ENCODE data around the gene GJB3. TPM values are rescaled to one million over a fixed set of nuclear protein-coding genes. Genes with fewer than 3 reads are reported as not detected.

GJB3 gene
- total and polyA plus RNA-seq, 9 of the 15 experiments (the other 6 are each of a cell fraction or from before 2014, with no cell fraction given) = not detected

DNA sequence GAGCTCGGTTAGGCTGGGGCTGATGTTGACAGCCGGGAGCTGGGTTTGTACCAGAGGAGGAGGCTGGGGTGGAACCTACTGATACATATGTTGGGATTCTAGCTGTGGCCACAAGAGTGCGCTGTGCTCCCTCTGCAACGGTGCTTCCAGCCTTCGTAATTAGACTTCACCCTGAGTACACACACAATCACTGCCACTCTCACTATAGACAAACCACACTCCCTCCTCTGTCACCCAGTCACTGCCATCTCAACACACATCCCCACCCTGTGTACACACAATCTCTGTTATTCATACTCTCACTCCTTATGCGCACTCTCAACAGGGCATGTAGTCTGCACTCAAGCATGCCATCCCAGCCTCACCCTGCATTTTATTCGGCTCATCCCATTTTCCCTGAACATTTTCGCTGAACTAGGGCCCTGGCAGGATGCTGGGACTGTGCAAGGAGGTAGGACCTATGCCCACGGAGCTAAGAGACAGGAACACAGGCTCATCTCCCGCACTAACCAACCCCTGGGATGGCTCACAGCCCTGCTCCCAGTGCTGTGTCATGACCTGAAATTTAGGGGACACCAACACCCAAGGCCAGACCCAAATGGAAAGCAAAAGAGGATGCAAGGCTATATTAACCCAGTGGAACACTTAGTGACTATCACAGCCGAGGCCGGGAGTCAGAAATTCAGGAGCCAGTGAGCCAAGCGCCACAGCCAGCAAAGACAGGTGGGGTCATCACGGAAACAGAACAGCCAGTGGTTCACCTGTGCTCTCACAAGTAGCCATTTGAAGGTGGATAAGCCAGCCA is 5.7 kb downstream of the GJB3 start (continued):
- TF ChIP-seq, protein P1, sequence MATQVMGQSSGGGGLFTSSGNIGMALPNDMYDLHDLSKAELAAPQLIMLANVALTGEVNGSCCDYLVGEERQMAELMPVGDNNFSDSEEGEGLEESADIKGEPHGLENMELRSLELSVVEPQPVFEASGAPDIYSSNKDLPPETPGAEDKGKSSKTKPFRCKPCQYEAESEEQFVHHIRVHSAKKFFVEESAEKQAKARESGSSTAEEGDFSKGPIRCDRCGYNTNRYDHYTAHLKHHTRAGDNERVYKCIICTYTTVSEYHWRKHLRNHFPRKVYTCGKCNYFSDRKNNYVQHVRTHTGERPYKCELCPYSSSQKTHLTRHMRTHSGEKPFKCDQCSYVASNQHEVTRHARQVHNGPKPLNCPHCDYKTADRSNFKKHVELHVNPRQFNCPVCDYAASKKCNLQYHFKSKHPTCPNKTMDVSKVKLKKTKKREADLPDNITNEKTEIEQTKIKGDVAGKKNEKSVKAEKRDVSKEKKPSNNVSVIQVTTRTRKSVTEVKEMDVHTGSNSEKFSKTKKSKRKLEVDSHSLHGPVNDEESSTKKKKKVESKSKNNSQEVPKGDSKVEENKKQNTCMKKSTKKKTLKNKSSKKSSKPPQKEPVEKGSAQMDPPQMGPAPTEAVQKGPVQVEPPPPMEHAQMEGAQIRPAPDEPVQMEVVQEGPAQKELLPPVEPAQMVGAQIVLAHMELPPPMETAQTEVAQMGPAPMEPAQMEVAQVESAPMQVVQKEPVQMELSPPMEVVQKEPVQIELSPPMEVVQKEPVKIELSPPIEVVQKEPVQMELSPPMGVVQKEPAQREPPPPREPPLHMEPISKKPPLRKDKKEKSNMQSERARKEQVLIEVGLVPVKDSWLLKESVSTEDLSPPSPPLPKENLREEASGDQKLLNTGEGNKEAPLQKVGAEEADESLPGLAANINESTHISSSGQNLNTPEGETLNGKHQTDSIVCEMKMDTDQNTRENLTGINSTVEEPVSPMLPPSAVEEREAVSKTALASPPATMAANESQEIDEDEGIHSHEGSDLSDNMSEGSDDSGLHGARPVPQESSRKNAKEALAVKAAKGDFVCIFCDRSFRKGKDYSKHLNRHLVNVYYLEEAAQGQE (IDR thresholded peaks at IDR 0.05; ENCODE audit: borderline replicate concordance) = peak; percentile 81
- TF ChIP-seq, protein P1 (CRISPR knock-in tag; IDR thresholded peaks at IDR 0.05; ENCODE audit: low read depth) = no peak
- TF ChIP-seq RAD21 (CRISPR knock-in tag; conservative IDR thresholded peaks at IDR 0.05 in 1 of 2, IDR thresholded peaks at IDR 0.05 in 1 of 2) = peak; percentile 88 to 97
- TF ChIP-seq LARP7 (IDR thresholded peaks at IDR 0.05) = 0 out of 2 replicates have a peak, but pooled peaks have one; percentile 47
- TF ChIP-seq, protein P2, sequence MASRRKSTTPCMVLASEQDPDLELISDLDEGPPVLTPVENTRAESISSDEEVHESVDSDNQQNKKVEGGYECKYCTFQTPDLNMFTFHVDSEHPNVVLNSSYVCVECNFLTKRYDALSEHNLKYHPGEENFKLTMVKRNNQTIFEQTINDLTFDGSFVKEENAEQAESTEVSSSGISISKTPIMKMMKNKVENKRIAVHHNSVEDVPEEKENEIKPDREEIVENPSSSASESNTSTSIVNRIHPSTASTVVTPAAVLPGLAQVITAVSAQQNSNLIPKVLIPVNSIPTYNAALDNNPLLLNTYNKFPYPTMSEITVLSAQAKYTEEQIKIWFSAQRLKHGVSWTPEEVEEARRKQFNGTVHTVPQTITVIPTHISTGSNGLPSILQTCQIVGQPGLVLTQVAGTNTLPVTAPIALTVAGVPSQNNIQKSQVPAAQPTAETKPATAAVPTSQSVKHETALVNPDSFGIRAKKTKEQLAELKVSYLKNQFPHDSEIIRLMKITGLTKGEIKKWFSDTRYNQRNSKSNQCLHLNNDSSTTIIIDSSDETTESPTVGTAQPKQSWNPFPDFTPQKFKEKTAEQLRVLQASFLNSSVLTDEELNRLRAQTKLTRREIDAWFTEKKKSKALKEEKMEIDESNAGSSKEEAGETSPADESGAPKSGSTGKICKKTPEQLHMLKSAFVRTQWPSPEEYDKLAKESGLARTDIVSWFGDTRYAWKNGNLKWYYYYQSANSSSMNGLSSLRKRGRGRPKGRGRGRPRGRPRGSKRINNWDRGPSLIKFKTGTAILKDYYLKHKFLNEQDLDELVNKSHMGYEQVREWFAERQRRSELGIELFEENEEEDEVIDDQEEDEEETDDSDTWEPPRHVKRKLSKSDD (conservative IDR thresholded peaks at IDR 0.05; ENCODE audit: low read length) = 0 out of 2 replicates have a peak, but pooled peaks have one; percentile 59
- peak; percentile 91 for TF ChIP-seq SMC3 (conservative IDR thresholded peaks at IDR 0.05; ENCODE audit: insufficient read depth, low read depth, low read length)
- peak in 1 of 3 experiments; percentile 23 for TF ChIP-seq YY1 (IDR thresholded peaks at IDR 0.05; ENCODE audit: borderline replicate concordance in 1 of 3, control insufficient read depth in 1 of 3, extremely low read depth in 1 of 3, insufficient read depth in 3 of 3, insufficient read length in 1 of 3, insufficient replicate concordance in 2 of 3, low read depth in 1 of 3, low read length in 2 of 3)
- TF ChIP-seq, protein P3, sequence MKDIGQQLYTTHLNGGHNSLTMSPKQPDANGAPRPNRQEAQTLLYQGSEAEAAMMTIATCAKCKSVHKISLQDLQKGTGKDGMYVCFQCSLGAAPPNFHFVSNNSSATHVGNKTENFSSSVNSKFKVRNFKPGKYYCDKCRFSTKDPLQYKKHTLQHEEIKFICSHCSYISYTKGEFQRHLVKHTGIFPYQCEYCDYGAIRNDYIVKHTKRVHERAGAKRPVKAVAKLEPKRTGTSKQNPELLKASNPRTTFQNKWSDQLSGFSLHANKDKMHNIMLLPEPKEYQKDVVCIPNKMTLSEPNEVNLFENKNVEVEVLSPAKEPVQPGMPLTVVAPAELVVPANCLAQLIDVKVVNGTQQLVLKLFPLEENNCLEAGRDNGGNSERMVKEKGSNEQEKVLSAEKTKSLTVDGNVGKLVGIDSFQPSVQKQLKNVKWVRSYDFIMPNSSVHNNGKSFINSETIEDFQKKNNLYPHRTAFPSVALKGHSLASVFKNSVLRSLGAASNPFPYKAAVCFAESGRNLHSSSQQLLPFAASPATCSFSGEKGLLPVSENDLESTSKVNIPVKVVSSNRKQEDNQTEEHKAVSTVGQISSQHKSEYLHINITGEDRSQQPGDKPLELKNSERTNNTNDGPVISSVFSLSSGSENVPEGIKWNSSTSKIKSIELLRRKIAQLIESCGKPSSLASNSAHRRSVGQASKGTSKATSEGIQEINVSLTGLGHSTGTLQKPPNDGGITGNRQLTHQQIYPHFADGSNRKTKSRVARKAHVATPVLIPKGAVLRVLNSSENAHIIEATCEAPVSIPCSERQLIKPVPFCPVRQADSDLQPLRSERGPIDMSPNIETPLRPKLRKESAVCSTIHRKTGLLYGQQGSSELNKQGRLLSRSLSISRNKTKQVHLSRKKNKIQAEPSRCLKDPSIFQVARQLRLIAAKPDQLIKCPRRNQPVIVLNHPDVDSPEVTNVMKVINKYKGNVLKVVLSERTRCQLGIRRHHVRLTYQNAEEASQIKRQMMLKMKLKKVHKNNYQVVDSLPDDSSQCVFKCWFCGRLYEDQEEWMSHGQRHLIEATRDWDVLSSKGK (CRISPR knock-in tag; IDR thresholded peaks at IDR 0.05) = no peak

Measured in K562 (cell line).